A673 (cell line): ENCODE measurements around the gene ZNF653. TPM values are rescaled to one million over a fixed set of nuclear protein-coding genes. Genes with fewer than 3 reads are reported as not detected.

ENCODE experiments used
- BruUV-seq: library from RNA; stranded (reverse); fragments of 400-500 nt; replicated peaks from 2 replicates; lab custom pipeline; 2021; lab: Mats Ljungman, UMichigan
- CTCF ChIA-PET: fragments of 300-600 bp; sonication (Branson Sonifier 250); formaldehyde crosslinking; loops from one replicate; lab custom pipeline; 2022; ENCODE audit warnings: antibody characterized with exemption; lab: Charles Lee
- POLR2A ChIA-PET: fragments of 300-600 bp; sonication (Branson Sonifier 250); formaldehyde crosslinking; loops from one replicate; lab custom pipeline; 2022; ENCODE audit warnings: antibody characterized with exemption; ENCODE audit not compliant: low non-redundant PET; lab: Charles Lee
- DNase-seq: peaks from one replicate; pipeline ENCODE4 v3.0.0-alpha.2; 2015; ENCODE audit warnings: low spot score
- H3K27ac ChIP-seq: fragments of 200-600 bp; sonication (generic); 2 replicates; pipeline ENCODE4 v1.5.1; 2016; ENCODE audit warnings: mixed run types, low read depth, mild to moderate bottlenecking, mixed read lengths, antibody characterized with exemption, low read length; ENCODE audit not compliant: poor library complexity, severe bottlenecking
- H3K27me3 ChIP-seq: fragments of 200-600 bp; sonication (generic); replicated peaks from 2 replicates; pipeline ENCODE4 v1.6.1; 2017; ENCODE audit warnings: mixed run types, low read depth, mild to moderate bottlenecking, mixed read lengths, antibody characterized with exemption, low read length; ENCODE audit not compliant: insufficient read depth, poor library complexity
- H3K36me3 ChIP-seq: fragments of 200-600 bp; sonication (generic); 2 replicates; pipeline ENCODE4 v1.6.1; 2016; ENCODE audit warnings: mixed run types, mild to moderate bottlenecking, mixed read lengths, antibody characterized with exemption, low read length; ENCODE audit not compliant: insufficient read depth, poor library complexity, severe bottlenecking
- H3K4me1 ChIP-seq: fragments of 200-600 bp; sonication (generic); 2 replicates; pipeline ENCODE4 v1.6.1; 2017; ENCODE audit warnings: mixed run types, mild to moderate bottlenecking, mixed read lengths, antibody characterized with exemption, low read length; ENCODE audit not compliant: insufficient read depth, poor library complexity, severe bottlenecking
- H3K4me3 ChIP-seq: fragments of 200-600 bp; sonication (generic); 2 replicates; pipeline ENCODE4 v1.5.1; 2016; ENCODE audit warnings: low read depth, mixed run types, mild to moderate bottlenecking, mixed read lengths, low read length; ENCODE audit not compliant: poor library complexity, severe bottlenecking
- H3K9me3 ChIP-seq: fragments of 200-600 bp; sonication (generic); 2 replicates; pipeline ENCODE4 v1.6.1; 2016; ENCODE audit warnings: mixed run types, low read depth, mild to moderate bottlenecking, mixed read lengths, antibody characterized with exemption, low read length; ENCODE audit not compliant: poor library complexity, severe bottlenecking
- CTCF ChIP-seq: fragments of 300-800, 200-600 bp; sonication (generic); conservative IDR thresholded peaks from 2 replicates; pipeline ENCODE4 v1.5.1; 2017; ENCODE audit warnings: low read depth, mild to moderate bottlenecking, antibody characterized with exemption, low read length, moderate library complexity, mixed read lengths
- EZH2 ChIP-seq: fragments of 200-600 bp; sonication (generic); IDR thresholded peaks from 2 replicates; pipeline ENCODE4 v1.6.1; 2017; ENCODE audit warnings: borderline replicate concordance, low read depth, mild to moderate bottlenecking, mixed read lengths, antibody characterized with exemption, low read length; ENCODE audit not compliant: poor library complexity, severe bottlenecking
- intact Hi-C: fragments of 100-400 bp; cut with micrococcal nuclease; formaldehyde crosslinking; loops from one replicate; pipeline ENCODE4 v1.10.0; 2022; ENCODE audit not compliant: unreplicated experiment
- total RNA-seq: library from RNA; stranded (reverse); gene quantifications from 2 replicates; pipeline ENCODE4 v1.2.3, GENCODE V29; 2021

Gene ZNF653
- total RNA-seq, 1 experiment from 2014 or later: 15.9 TPM

- intact Hi-C loops: no loop called here
- H3K27ac ChIP-seq: no peak overlapping the region
- ChIA-PET CTCF (no interaction called here), POLR2A (no interaction called here)
- H3K4me1 ChIP-seq: peaks cover 7% of the 10 kb centered on the region
- H3K27me3 ChIP-seq: no peaks in the 10 kb centered on the region
- no peak for DNase-seq
- H3K9me3 ChIP-seq: no peaks in the 10 kb centered on the region
- no peaks in the 10 kb centered on the region for H3K36me3 ChIP-seq
- peak overlapping the region; percentile 85 for H3K4me3 ChIP-seq
- BruUV-seq: no TSS peak
- TF ChIP-seq CTCF: no peak
- no peak for TF ChIP-seq EZH2
Observed at GRCh38 chr19:11504502-11505031, 1.1 kb downstream of the ZNF653 start.

GRCh38 chr19:11499890-11500420 lies 5.7 kb downstream of the ZNF653 start:
- no peak for TF ChIP-seq CTCF
- TF ChIP-seq EZH2: no peak
- Histone ChIP-seq H3K9me3 (no peaks in the 10 kb centered on the region), H3K4me1 (no peaks in the 10 kb centered on the region), H3K27me3 (no peaks in the 10 kb centered on the region), H3K4me3 (no peak overlapping the region), H3K36me3 (peaks cover 7% of the 10 kb centered on the region), H3K27ac (no peak overlapping the region)
- BruUV-seq: no TSS peak
- no peak for DNase-seq
- intact Hi-C loops: no loop called here
- ChIA-PET POLR2A (no interaction called here), CTCF (no interaction called here)

GRCh38 chr19:11499220-11499726 lies 6.4 kb downstream of the ZNF653 start:
- ChIA-PET CTCF (no interaction called here), POLR2A (no interaction called here)
- TF ChIP-seq CTCF: no peak
- TF ChIP-seq EZH2: no peak

More at GRCh38 chr19:11499220-11499726, 6.4 kb downstream of the ZNF653 start:
- BruUV-seq: no TSS peak
- DNase-seq: no peak
- Histone ChIP-seq H3K27me3 (no peaks in the 10 kb centered on the region), H3K9me3 (no peaks in the 10 kb centered on the region), H3K4me1 (no peaks in the 10 kb centered on the region), H3K4me3 (no peak overlapping the region), H3K27ac (no peak overlapping the region), H3K36me3 (peaks cover 7% of the 10 kb centered on the region)
- intact Hi-C loops: no loop called here
